Rectal smooth muscle tissue (tissue), 1 donor: ENCODE measurements around the gene EXOC3L2.

Experiments
- H3K27ac ChIP-seq: one replicate; pipeline ENCODE4 v1.7.0; 2013; ENCODE audit warnings: low read depth, low read length, inconsistent platforms
- H3K27me3 ChIP-seq: one replicate; pipeline ENCODE4 v1.7.0; 2013; ENCODE audit warnings: low read length; ENCODE audit not compliant: control insufficient read depth, insufficient read depth
- H3K36me3 ChIP-seq: one replicate; pipeline ENCODE4 v1.7.0; 2013; ENCODE audit warnings: low read length; ENCODE audit not compliant: control insufficient read depth, insufficient read depth
- H3K4me1 ChIP-seq: one replicate; pipeline ENCODE4 v1.7.0; 2013; ENCODE audit warnings: low read length; ENCODE audit not compliant: control insufficient read depth, insufficient read depth
- H3K4me3 ChIP-seq: one replicate; pipeline ENCODE4 v1.7.0; 2013; ENCODE audit warnings: low read length
- H3K9ac ChIP-seq: one replicate; pipeline ENCODE4 v1.7.0; 2013; ENCODE audit warnings: low read length

Gene EXOC3L2

GRCh38 chr19:45180936-45181335 is 64.3 kb downstream of the EXOC3L2 start:
- Histone ChIP-seq H3K36me3 (peaks cover 7% of the 10 kb centered on the region), H3K4me3 (no peak overlapping the region), H3K9ac (peak overlapping the region; percentile 41), H3K4me1 (peaks cover 6% of the 10 kb centered on the region), H3K27me3 (no peaks in the 10 kb centered on the region), H3K27ac (no peak overlapping the region)

- no peak overlapping the region for H3K27ac ChIP-seq
- H3K27me3 ChIP-seq = no peaks in the 10 kb centered on the region
- H3K4me3 ChIP-seq = peak overlapping the region; percentile 96
- H3K4me1 ChIP-seq = peaks cover 6% of the 10 kb centered on the region
- H3K36me3 ChIP-seq = peaks cover 7% of the 10 kb centered on the region
- no peak overlapping the region for H3K9ac ChIP-seq
These were observed 65.3 kb downstream of the EXOC3L2 start for GRCh38 chr19:45179892-45180370.

- peak overlapping the region; percentile 96 for H3K4me3 ChIP-seq
- peak overlapping the region; percentile 91 for H3K27ac ChIP-seq
- H3K9ac ChIP-seq = peak overlapping the region; percentile 70
- peaks cover 7% of the 10 kb centered on the region for H3K36me3 ChIP-seq
- no peaks in the 10 kb centered on the region for H3K27me3 ChIP-seq
- H3K4me1 ChIP-seq = peaks cover 6% of the 10 kb centered on the region
These were observed 65.9 kb downstream of the EXOC3L2 start for GRCh38 chr19:45179072-45179891.

- Histone ChIP-seq H3K4me3 (peak within 1 kb of the TSS; percentile 96), H3K36me3 (peaks cover 7% of the 10 kb centered on the region), H3K4me1 (peaks cover 6% of the 10 kb centered on the region), H3K9ac (peak within 1 kb of the TSS; percentile 70), H3K27ac (peak within 1 kb of the TSS; percentile 91), H3K27me3 (no peaks in the 10 kb centered on the region)
These were observed 66.7 kb downstream of the EXOC3L2 start, which contains the start of gene BLOC1S3 for GRCh38 chr19:45178262-45179071. Gene BLOC1S3 (plus strand): TSS chr19:45178784. CDS start chr19:45179297, 513 bp downstream.

- Histone ChIP-seq H3K4me1 (peaks cover 6% of the 10 kb centered on the region), H3K27ac (peak within 1 kb of the TSS; percentile 91), H3K36me3 (peaks cover 7% of the 10 kb centered on the region), H3K4me3 (peak within 1 kb of the TSS; percentile 96), H3K27me3 (no peaks in the 10 kb centered on the region), H3K9ac (peak within 1 kb of the TSS; percentile 70)
These were observed 67.4 kb downstream of the EXOC3L2 start, which contains the start of gene TRAPPC6A for GRCh38 chr19:45177817-45178261. Gene TRAPPC6A (minus strand): TSS chr19:45178237. CDS start chr19:45178218, 19 bp downstream.

- H3K27ac ChIP-seq = no peak overlapping the region
- H3K4me1 ChIP-seq = peaks cover 6% of the 10 kb centered on the region
- peaks cover 2% of the 10 kb centered on the region for H3K36me3 ChIP-seq
- H3K4me3 ChIP-seq = no peak overlapping the region
- H3K27me3 ChIP-seq = no peaks in the 10 kb centered on the region
- H3K9ac ChIP-seq = no peak overlapping the region
These were observed 69.5 kb downstream of the EXOC3L2 start for GRCh38 chr19:45175515-45176345.

GRCh38 chr19:45173816-45174215 is 71.4 kb downstream of the EXOC3L2 start:
- no peak overlapping the region for H3K9ac ChIP-seq
- no peaks in the 10 kb centered on the region for H3K27me3 ChIP-seq
- H3K4me3 ChIP-seq = no peak overlapping the region

GRCh38 chr19:45172611-45173208 is 72.5 kb downstream of the EXOC3L2 start:
- no peaks in the 10 kb centered on the region for H3K27me3 ChIP-seq
- no peaks in the 10 kb centered on the region for H3K36me3 ChIP-seq
- H3K9ac ChIP-seq = no peak overlapping the region
- no peaks in the 10 kb centered on the region for H3K4me1 ChIP-seq
- no peak overlapping the region for H3K4me3 ChIP-seq
- no peak overlapping the region for H3K27ac ChIP-seq

More at GRCh38 chr19:45173816-45174215, 71.4 kb downstream of the EXOC3L2 start:
- Histone ChIP-seq H3K36me3 (no peaks in the 10 kb centered on the region), H3K27ac (no peak overlapping the region), H3K4me1 (no peaks in the 10 kb centered on the region)

- Histone ChIP-seq H3K36me3 (no peaks in the 10 kb centered on the region), H3K27me3 (no peaks in the 10 kb centered on the region), H3K4me1 (no peaks in the 10 kb centered on the region), H3K4me3 (no peak overlapping the region), H3K27ac (no peak overlapping the region), H3K9ac (no peak overlapping the region)
These were observed 73.0 kb downstream of the EXOC3L2 start for GRCh38 chr19:45172173-45172572.

- no peaks in the 10 kb centered on the region for H3K4me1 ChIP-seq
- no peak overlapping the region for H3K9ac ChIP-seq
- no peaks in the 10 kb centered on the region for H3K36me3 ChIP-seq
- no peak overlapping the region for H3K4me3 ChIP-seq
- no peaks in the 10 kb centered on the region for H3K27me3 ChIP-seq
- H3K27ac ChIP-seq = no peak overlapping the region
These were observed 74.0 kb downstream of the EXOC3L2 start for GRCh38 chr19:45171211-45171623.
